Progenitor cell of endocrine pancreas (in vitro differentiated cells): ENCODE data around the gene NBAS. TPM values are rescaled to one million over a fixed set of nuclear protein-coding genes. Genes with fewer than 3 reads are reported as not detected.

Experiments
- DNase-seq: peaks from one replicate; pipeline ENCODE4 v3.0.0; 2021; ENCODE audit warnings: low spot score; ENCODE audit not compliant: unreplicated experiment
- H3K27ac Mint-ChIP-seq: 2 replicates; pipeline ENCODE4 v1.8.0; 2021; ENCODE audit warnings: mild to moderate bottlenecking, moderate library complexity, mixed read lengths
- H3K27me3 Mint-ChIP-seq: 2 replicates; pipeline ENCODE4 v1.8.0; 2021; ENCODE audit warnings: mixed read lengths
- H3K36me3 Mint-ChIP-seq: 2 replicates; pipeline ENCODE4 v1.8.0; 2022; ENCODE audit warnings: mixed read lengths; ENCODE audit not compliant: insufficient read depth
- H3K4me1 Mint-ChIP-seq: 2 replicates; pipeline ENCODE4 v1.8.0; 2021; ENCODE audit warnings: low read depth, mixed read lengths
- H3K4me3 Mint-ChIP-seq: 2 replicates; pipeline ENCODE4 v1.8.0; 2021; ENCODE audit warnings: low read depth, mild to moderate bottlenecking, moderate library complexity, mixed read lengths
- H3K9me3 Mint-ChIP-seq: 2 replicates; pipeline ENCODE4 v1.8.0; 2021; ENCODE audit warnings: low read depth, mixed read lengths
- total RNA-seq: library from RNA; stranded (reverse); gene quantifications from 2 replicates; pipeline ENCODE4 v1.2.1, GENCODE V29; 2021
- TF ChIP-seq, protein P1 (sequence below): fragments of 200-600 bp; sonication (generic); IDR thresholded peaks from one replicate; pipeline ENCODE4 v1.5.0; 2021; ENCODE audit warnings: antibody characterized with exemption, mild to moderate bottlenecking; ENCODE audit not compliant: unreplicated experiment

Gene NBAS
- total RNA-seq, 1 donor from 2014 or later: 63.0 TPM

DNA sequence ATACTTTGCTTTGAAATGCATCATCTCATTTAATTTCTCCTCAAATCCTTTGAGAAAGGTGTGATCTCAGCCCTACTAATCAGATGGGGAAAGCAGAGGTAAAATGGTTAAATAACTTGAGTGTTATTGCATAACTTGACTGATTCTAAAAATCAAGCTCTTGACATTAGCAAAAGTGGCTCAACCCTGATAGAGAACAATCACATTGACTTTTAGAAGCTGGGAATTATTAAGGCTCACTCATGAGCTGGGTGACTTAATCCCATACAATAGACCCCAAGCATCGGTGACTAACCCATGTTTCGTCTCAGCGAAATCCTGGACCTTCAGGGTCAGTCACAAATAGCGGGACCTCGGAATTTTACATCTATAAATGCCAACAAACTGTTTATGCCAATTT is 378.9 kb downstream of the NBAS start:
- Mint-ChIP-seq H3K27me3 (no peaks in the 10 kb centered on the region), H3K36me3 (peaks cover 9% of the 10 kb centered on the region), H3K4me1 (peaks cover 3% of the 10 kb centered on the region), H3K9me3 (no peaks in the 10 kb centered on the region), H3K4me3 (no peak overlapping the region), H3K27ac (no peak overlapping the region)
- DNase-seq: no peak
- TF ChIP-seq, protein P1, sequence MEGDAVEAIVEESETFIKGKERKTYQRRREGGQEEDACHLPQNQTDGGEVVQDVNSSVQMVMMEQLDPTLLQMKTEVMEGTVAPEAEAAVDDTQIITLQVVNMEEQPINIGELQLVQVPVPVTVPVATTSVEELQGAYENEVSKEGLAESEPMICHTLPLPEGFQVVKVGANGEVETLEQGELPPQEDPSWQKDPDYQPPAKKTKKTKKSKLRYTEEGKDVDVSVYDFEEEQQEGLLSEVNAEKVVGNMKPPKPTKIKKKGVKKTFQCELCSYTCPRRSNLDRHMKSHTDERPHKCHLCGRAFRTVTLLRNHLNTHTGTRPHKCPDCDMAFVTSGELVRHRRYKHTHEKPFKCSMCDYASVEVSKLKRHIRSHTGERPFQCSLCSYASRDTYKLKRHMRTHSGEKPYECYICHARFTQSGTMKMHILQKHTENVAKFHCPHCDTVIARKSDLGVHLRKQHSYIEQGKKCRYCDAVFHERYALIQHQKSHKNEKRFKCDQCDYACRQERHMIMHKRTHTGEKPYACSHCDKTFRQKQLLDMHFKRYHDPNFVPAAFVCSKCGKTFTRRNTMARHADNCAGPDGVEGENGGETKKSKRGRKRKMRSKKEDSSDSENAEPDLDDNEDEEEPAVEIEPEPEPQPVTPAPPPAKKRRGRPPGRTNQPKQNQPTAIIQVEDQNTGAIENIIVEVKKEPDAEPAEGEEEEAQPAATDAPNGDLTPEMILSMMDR: no peak

DNA sequence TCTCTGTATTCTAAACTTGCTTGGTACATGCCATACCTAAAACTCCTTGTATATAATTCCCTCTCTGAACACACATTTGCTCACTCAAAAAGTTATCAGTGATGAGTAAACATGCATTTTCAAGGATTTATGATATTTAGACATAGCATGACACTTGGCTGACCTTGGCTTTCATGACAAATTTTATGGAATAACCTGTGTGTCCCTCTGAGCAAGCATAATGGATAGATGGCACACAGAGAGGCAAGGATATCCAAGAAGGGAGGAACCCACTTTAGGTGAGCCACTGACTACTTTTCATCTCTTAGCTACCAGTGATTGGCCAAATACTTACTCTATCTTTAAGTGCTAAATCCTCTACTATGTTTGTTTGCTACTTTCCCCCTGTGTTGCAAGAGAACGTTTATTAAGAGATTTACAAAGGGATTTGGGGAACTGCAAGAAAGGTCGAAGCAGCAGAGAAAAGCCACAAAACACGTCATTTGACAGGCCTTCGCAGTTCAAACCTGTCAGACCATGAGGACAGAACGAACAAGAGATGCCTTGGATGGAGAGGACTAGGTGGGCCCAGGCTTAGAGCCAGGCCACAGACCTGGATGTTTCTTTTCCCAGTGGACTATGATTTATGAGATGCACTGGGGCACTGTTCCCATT is 379.9 kb downstream of the NBAS start:
- Mint-ChIP-seq H3K4me3 (no peak overlapping the region), H3K27ac (no peak overlapping the region), H3K27me3 (no peaks in the 10 kb centered on the region)

DNA sequence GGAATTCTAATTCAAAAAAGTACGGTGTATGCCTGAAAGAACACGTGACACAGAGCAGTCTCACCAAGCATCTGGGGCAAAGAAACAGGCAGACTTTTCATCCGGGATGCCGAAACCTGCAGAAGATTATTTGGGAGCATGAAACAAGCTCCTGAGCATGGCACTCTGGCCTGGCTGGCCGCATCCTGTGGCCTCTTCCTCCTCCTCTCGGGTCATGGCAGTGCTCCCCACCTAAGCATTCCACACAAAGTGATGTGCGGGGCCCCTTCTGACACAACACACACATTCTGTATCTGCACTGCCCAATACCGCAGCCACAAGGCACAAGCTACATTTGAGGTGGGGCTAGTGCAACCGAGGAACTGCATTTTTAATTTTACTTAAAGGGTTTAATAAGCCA is 380.8 kb downstream of the NBAS start:
- no peaks in the 10 kb centered on the region for H3K9me3 Mint-ChIP-seq
- TF ChIP-seq, protein P1: no peak
- peaks cover 7% of the 10 kb centered on the region for H3K4me1 Mint-ChIP-seq
- no peak overlapping the region for H3K27ac Mint-ChIP-seq
- H3K27me3 Mint-ChIP-seq: no peaks in the 10 kb centered on the region
- peaks cover 8% of the 10 kb centered on the region for H3K36me3 Mint-ChIP-seq
- DNase-seq: no peak
- H3K4me3 Mint-ChIP-seq: no peak overlapping the region

More for the DNA sequence above, 379.9 kb downstream of the NBAS start:
- no peak for DNase-seq
- peaks cover 10% of the 10 kb centered on the region for H3K36me3 Mint-ChIP-seq
- peaks cover 3% of the 10 kb centered on the region for H3K4me1 Mint-ChIP-seq
- TF ChIP-seq, protein P1: no peak
- no peaks in the 10 kb centered on the region for H3K9me3 Mint-ChIP-seq

DNA sequence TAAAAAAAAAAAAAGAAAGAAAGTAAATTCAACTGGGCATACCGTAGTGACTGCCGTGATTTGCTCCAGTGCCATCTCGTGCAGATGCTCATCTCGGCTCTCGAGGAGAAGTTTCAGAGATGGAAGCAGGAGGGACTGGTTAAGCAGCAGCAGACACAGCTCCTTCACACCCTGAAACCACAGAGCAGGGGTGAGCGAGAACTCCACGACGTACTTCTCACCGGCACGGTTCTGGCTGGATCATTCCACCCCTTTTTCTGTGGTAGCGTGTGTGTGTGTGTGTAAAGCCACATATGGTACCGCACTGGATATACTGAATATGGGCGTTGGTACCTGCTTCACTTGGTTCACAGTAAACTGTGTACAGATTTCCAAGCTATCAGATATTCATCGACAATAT is 382.2 kb downstream of the NBAS start:
- Mint-ChIP-seq H3K27ac (no peak overlapping the region), H3K9me3 (no peaks in the 10 kb centered on the region), H3K4me3 (no peak overlapping the region), H3K4me1 (peaks cover 9% of the 10 kb centered on the region), H3K36me3 (peaks cover 7% of the 10 kb centered on the region), H3K27me3 (no peaks in the 10 kb centered on the region)
- DNase-seq: no peak
- TF ChIP-seq, protein P1: no peak

DNA sequence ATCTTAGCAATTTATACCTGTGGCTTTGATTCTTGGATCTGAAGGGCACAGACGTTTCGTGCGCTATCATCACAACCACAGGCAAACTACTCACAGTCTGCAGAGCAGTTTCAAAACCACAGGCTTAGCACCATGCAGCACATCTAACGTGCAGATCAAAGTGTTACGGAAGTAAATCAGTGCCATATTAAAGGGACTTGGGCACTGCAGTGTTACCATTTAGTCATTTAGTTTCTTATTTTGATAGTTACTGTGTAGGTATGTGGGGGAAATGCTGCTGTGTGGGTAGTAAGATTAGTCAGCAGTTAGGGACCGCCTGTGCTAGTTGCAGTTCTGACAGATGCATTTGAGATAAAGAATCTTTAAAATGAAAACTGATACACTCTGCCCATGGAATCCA is 384.0 kb downstream of the NBAS start:
- H3K9me3 Mint-ChIP-seq: no peaks in the 10 kb centered on the region
- peaks cover 6% of the 10 kb centered on the region for H3K36me3 Mint-ChIP-seq
- TF ChIP-seq, protein P1: no peak
- DNase-seq: no peak
- no peaks in the 10 kb centered on the region for H3K27me3 Mint-ChIP-seq
- no peak overlapping the region for H3K27ac Mint-ChIP-seq
- H3K4me1 Mint-ChIP-seq: peaks cover 13% of the 10 kb centered on the region
- no peak overlapping the region for H3K4me3 Mint-ChIP-seq
